ENCODE data around the gene NISCH.

DNA sequence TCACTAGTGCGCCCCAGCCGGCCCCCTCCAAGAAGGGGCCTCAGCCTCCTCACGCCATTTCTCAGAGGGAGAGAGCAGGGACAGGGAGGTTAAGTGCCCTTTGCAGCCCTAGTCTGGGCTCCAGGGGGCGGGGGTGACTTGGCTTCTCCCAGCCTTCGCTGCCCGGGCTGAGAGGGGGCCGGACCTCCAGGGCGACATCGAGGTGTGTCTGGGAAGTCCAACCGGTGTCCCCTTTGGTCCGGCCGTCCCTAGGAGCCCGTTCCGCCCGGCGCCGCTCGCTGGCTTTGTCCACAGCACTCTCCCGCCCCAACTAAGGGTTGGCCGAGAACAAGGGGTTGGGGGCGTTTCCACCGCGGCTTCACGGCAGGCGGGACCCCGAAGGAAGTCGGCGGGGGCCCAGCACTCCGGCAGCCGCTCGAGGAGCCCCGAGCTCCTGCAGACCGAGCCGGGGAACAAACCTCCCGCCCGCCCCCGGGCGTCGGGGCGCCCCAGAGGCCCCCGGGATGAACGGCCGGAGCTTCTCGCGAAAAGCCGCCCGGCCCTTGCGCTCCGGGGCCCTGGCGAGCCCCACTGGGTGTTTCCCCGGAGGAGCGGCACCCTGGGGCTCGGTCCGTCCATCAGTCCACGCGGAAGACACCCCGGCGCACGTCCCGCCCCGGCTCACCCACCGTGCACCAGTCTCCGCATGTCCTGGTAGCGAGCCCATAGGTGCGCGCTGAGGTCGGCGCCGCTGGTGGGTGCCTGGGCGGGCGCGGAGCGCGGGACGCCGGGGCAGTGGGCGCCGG is 77.6 kb downstream of the NISCH start:
- TF ChIP-seq CTCF (IDR thresholded peaks at IDR 0.05; ENCODE audit: low read length) (no peak), EZH2 (optimal IDR thresholded peaks at IDR 0.05; ENCODE audit: low read depth, low read length) (no peak)

All from MM.1S (cell line).